ENCODE data around the gene EGFR. TPM values are rescaled to one million over a fixed set of nuclear protein-coding genes. Genes with fewer than 3 reads are reported as not detected.

EGFR gene
- total RNA-seq, 1 experiment from 2014 or later: 50.0 TPM

- no peaks in the 10 kb centered on the region for H3K9me2 ChIP-seq (replicated peaks; ENCODE audit: low read length)
- H3K79me2 ChIP-seq (ENCODE audit: low read length): peaks cover 99% of the 10 kb centered on the region
- ChIA-PET CTCF (no interaction called here), POLR2A (ENCODE audit: unreplicated experiment) (interaction anchor here (0.6 to 1.1 kb wide), 3 partner anchors 14 to 101 kb away, joined by 3 read pairs; no protein-coding TSS in a partner anchor)
- H3K4me1 ChIP-seq (ENCODE audit: insufficient read depth, low read length): peaks cover 54% of the 10 kb centered on the region
- intact Hi-C loops (cut with micrococcal nuclease): loop anchor here (2.0 to 5.0 kb wide), 2 partner anchors 56 to 244 kb away; no protein-coding TSS in a partner anchor
- H3K27me3 ChIP-seq (ENCODE audit: low read length): no peaks in the 10 kb centered on the region
- no peak for ATAC-seq
- H4K20me1 ChIP-seq (ENCODE audit: low read length): peaks cover 42% of the 10 kb centered on the region
- H3K36me3 ChIP-seq (ENCODE audit: low read depth, low read length): peaks cover 10% of the 10 kb centered on the region
- H3F3A ChIP-seq (ENCODE audit: low read length, unreplicated experiment): no peaks in the 10 kb centered on the region
- H3K27ac ChIP-seq (ENCODE audit: low read length): no peak overlapping the region
- DNase-seq: no peak
- no peak overlapping the region for H3K9ac ChIP-seq (ENCODE audit: low read length)
- H3K4me3 ChIP-seq (ENCODE audit: low read length): no peak overlapping the region
- TF ChIP-seq EZH2phosphoT487 (IDR thresholded peaks at IDR 0.05; ENCODE audit: borderline replicate concordance, low read length) (no peak), CTCF (conservative IDR thresholded peaks at IDR 0.05; ENCODE audit: low read depth, low read length) (no peak), EZH2 (IDR thresholded peaks at IDR 0.05; ENCODE audit: low read length, unreplicated experiment) (no peak)
- no TSS peak for BruUV-seq (replicated peaks)
- H2AFZ ChIP-seq (ENCODE audit: low read length): no peak overlapping the region
- H3K4me2 ChIP-seq (ENCODE audit: low read length): peak overlapping the region; percentile 56; the same call in 1 of the 2 replicates
- H3K9me3 ChIP-seq (ENCODE audit: low read length): no peaks in the 10 kb centered on the region
Observed at GRCh38 chr7:55031075-55031474, 12.3 kb downstream of the EGFR start.

- H3K4me2 ChIP-seq (ENCODE audit: low read length): no peak overlapping the region
- no peaks in the 10 kb centered on the region for H3K27me3 ChIP-seq (ENCODE audit: low read length)
- TF ChIP-seq EZH2phosphoT487 (IDR thresholded peaks at IDR 0.05; ENCODE audit: borderline replicate concordance, low read length) (no peak), CTCF (conservative IDR thresholded peaks at IDR 0.05; ENCODE audit: low read depth, low read length) (no peak), EZH2 (IDR thresholded peaks at IDR 0.05; ENCODE audit: low read length, unreplicated experiment) (no peak)
- no peaks in the 10 kb centered on the region for H3K9me3 ChIP-seq (ENCODE audit: low read length)
- H3K27ac ChIP-seq (ENCODE audit: low read length): no peak overlapping the region
- CTCF ChIA-PET: no interaction called here
- BruUV-seq (replicated peaks): no TSS peak
- no peaks in the 10 kb centered on the region for H3K9me2 ChIP-seq (replicated peaks; ENCODE audit: low read length)
- H3F3A ChIP-seq (ENCODE audit: low read length, unreplicated experiment): no peaks in the 10 kb centered on the region
- H2AFZ ChIP-seq (ENCODE audit: low read length): no peak overlapping the region
- no peak overlapping the region for H3K9ac ChIP-seq (ENCODE audit: low read length)
- ATAC-seq (no peak), DNase-seq (no peak)
- POLR2A ChIA-PET (ENCODE audit: unreplicated experiment): no interaction called here
- peaks cover 42% of the 10 kb centered on the region for H4K20me1 ChIP-seq (ENCODE audit: low read length)
- H3K36me3 ChIP-seq (ENCODE audit: low read depth, low read length): peaks cover 10% of the 10 kb centered on the region
- H3K4me3 ChIP-seq (ENCODE audit: low read length): no peak overlapping the region
- H3K4me1 ChIP-seq (ENCODE audit: insufficient read depth, low read length): peaks cover 44% of the 10 kb centered on the region
- peaks cover 99% of the 10 kb centered on the region for H3K79me2 ChIP-seq (ENCODE audit: low read length)
- intact Hi-C loops (cut with micrococcal nuclease): loop anchor here (5.0 kb wide), 1 partner anchor 245 kb away; no protein-coding TSS in a partner anchor
Observed at GRCh38 chr7:55032069-55032699, 13.4 kb downstream of the EGFR start.

- DNase-seq: no peak
- Histone ChIP-seq H3K36me3 (ENCODE audit: low read depth, low read length) (peaks cover 10% of the 10 kb centered on the region), H3K9ac (ENCODE audit: low read length) (no peak overlapping the region), H2AFZ (ENCODE audit: low read length) (no peak overlapping the region), H3K4me2 (ENCODE audit: low read length) (0 out of 2 replicates have a peak overlapping the region, but pooled peaks have one; percentile 22), H4K20me1 (ENCODE audit: low read length) (peaks cover 42% of the 10 kb centered on the region), H3K27me3 (ENCODE audit: low read length) (no peaks in the 10 kb centered on the region), H3K79me2 (ENCODE audit: low read length) (peaks cover 100% of the 10 kb centered on the region), H3F3A (ENCODE audit: low read length, unreplicated experiment) (no peaks in the 10 kb centered on the region), H3K27ac (ENCODE audit: low read length) (no peak overlapping the region), H3K4me3 (ENCODE audit: low read length) (no peak overlapping the region), H3K9me2 (replicated peaks; ENCODE audit: low read length) (no peaks in the 10 kb centered on the region), H3K4me1 (ENCODE audit: insufficient read depth, low read length) (peaks cover 43% of the 10 kb centered on the region), H3K9me3 (ENCODE audit: low read length) (no peaks in the 10 kb centered on the region)
- TF ChIP-seq EZH2phosphoT487 (IDR thresholded peaks at IDR 0.05; ENCODE audit: borderline replicate concordance, low read length) (no peak), CTCF (conservative IDR thresholded peaks at IDR 0.05; ENCODE audit: low read depth, low read length) (no peak), EZH2 (IDR thresholded peaks at IDR 0.05; ENCODE audit: low read length, unreplicated experiment) (no peak)
- ChIA-PET POLR2A (ENCODE audit: unreplicated experiment) (no interaction called here), CTCF (no interaction called here)
- no TSS peak for BruUV-seq (replicated peaks)
- intact Hi-C loops (cut with micrococcal nuclease): loop anchor here (5.0 kb wide), 1 partner anchor 246 kb away; no protein-coding TSS in a partner anchor
- no peak for ATAC-seq
Observed at GRCh38 chr7:55033236-55033846, 14.5 kb downstream of the EGFR start.
